Umbilical cord (tissue), 2 donors: ENCODE results near the gene VKORC1. TPM values are rescaled to one million over a fixed set of nuclear protein-coding genes. Genes with fewer than 3 reads are reported as not detected.

Experiments
- DNase-seq: peaks from one replicate; pipeline ENCODE4 v3.0.0-alpha.2; 2015; ENCODE audit warnings: low spot score
- total RNA-seq: library from RNA; depleted of rRNA; stranded (reverse); fragments of >200 nt; gene quantifications from one replicate; pipeline ENCODE4 v1.2.3, GENCODE V29; 2014; ENCODE audit warnings: low replicate concordance; ENCODE audit not compliant: insufficient read depth

Gene VKORC1
- total RNA-seq, 1 donor from 2014 or later: 112 TPM

GRCh38 chr16:31130336-31130891 is 35.8 kb upstream of the VKORC1 start:
- no peak for DNase-seq

GRCh38 chr16:31129568-31130335 is 35.2 kb upstream of the VKORC1 start:
- DNase-seq: no peak

- DNase-seq: no peak
Observed at GRCh38 chr16:31128711-31129567, 34.3 kb upstream of the VKORC1 start.

GRCh38 chr16:31127182-31127581 is 32.6 kb upstream of the VKORC1 start:
- DNase-seq: no peak

GRCh38 chr16:31125844-31126243 is 31.2 kb upstream of the VKORC1 start:
- no peak for DNase-seq

- DNase-seq: no peak
Observed at GRCh38 chr16:31120129-31120528, 25.5 kb upstream of the VKORC1 start.

GRCh38 chr16:31118223-31119155 is 23.9 kb upstream of the VKORC1 start:
- no peak for DNase-seq

- DNase-seq: peak; percentile 99
Observed at GRCh38 chr16:31117384-31118222, 23.0 kb upstream of the VKORC1 start, which contains the start of gene KAT8. Gene KAT8, plus strand, starts transcription at chr16:31117664. Its CDS starts 18 bp downstream, at chr16:31117682.

GRCh38 chr16:31114468-31114867 is 19.9 kb upstream of the VKORC1 start:
- DNase-seq: no peak

GRCh38 chr16:31113121-31114120 is 18.8 kb upstream of the VKORC1 start:
- DNase-seq: no peak

- no peak for DNase-seq
Observed at GRCh38 chr16:31112711-31113110, 18.1 kb upstream of the VKORC1 start.

GRCh38 chr16:31111881-31112466 is 17.4 kb upstream of the VKORC1 start:
- no peak for DNase-seq

- no peak for DNase-seq
Observed at GRCh38 chr16:31110106-31111034, 15.8 kb upstream of the VKORC1 start.

- no peak for DNase-seq
Observed at GRCh38 chr16:31109622-31110021, 15.0 kb upstream of the VKORC1 start.

- DNase-seq: no peak
Observed at GRCh38 chr16:31108794-31109558, 14.4 kb upstream of the VKORC1 start.

GRCh38 chr16:31108035-31108793 is 13.6 kb upstream of the VKORC1 start, which contains the start of gene BCKDK:
Gene BCKDK, plus strand, starts transcription at chr16:31108386. Its CDS starts 838 bp downstream, at chr16:31109224.
- peak; percentile 80 for DNase-seq
